ENCODE data around the gene CDSN.

Gene CDSN

GRCh38 chr6:31114970-31115849, 5.0 kb downstream of the CDSN start:
- DNase-seq, result peak; percentile 72

- peak; percentile 96 for DNase-seq
Observed at GRCh38 chr6:31114541-31114878, 5.7 kb downstream of the CDSN start, which contains the start of gene PSORS1C1. Gene PSORS1C1, plus strand, starts transcription at chr6:31114800. Its CDS starts 14,833 bp downstream, at chr6:31129633.

- peak; percentile 89 for DNase-seq
Observed at GRCh38 chr6:31113861-31114540, 6.2 kb downstream of the CDSN start.

GRCh38 chr6:31112478-31112877, 7.8 kb downstream of the CDSN start, which contains the start of gene C6orf15:
Gene C6orf15, minus strand, starts transcription at chr6:31112575. Its CDS starts 20 bp downstream, at chr6:31112555.
- no peak for DNase-seq

- DNase-seq, result no peak
Observed at GRCh38 chr6:31111712-31112111, 8.5 kb downstream of the CDSN start.

- no peak for DNase-seq
Observed at GRCh38 chr6:31110825-31111582, 9.2 kb downstream of the CDSN start.

GRCh38 chr6:31107052-31107451, 13.2 kb downstream of the CDSN start:
- no peak for DNase-seq

GRCh38 chr6:31103136-31103535, 17.1 kb downstream of the CDSN start:
- no peak for DNase-seq

- no peak for DNase-seq
Observed at GRCh38 chr6:31098449-31098938, 21.8 kb downstream of the CDSN start.

GRCh38 chr6:31096656-31097055, 23.6 kb downstream of the CDSN start:
- no peak for DNase-seq

GRCh38 chr6:31096215-31096614, 24.0 kb downstream of the CDSN start:
- DNase-seq, result no peak

- DNase-seq, result no peak
Observed at GRCh38 chr6:31094389-31094881, 25.8 kb downstream of the CDSN start.

- DNase-seq, result no peak
Observed at GRCh38 chr6:31092769-31093505, 27.3 kb downstream of the CDSN start.

- no peak for DNase-seq
Observed at GRCh38 chr6:31092238-31092637, 28.0 kb downstream of the CDSN start.

- no peak for DNase-seq
Observed at GRCh38 chr6:31091680-31092079, 28.6 kb downstream of the CDSN start.

GRCh38 chr6:31090973-31091364, 29.3 kb downstream of the CDSN start:
- DNase-seq, result no peak

- no peak for DNase-seq
Observed at GRCh38 chr6:31090275-31090972, 29.8 kb downstream of the CDSN start.

GRCh38 chr6:31087494-31088089, 32.7 kb downstream of the CDSN start:
- peak; percentile 85 for DNase-seq

GRCh38 chr6:31086788-31087440, 33.3 kb downstream of the CDSN start:
- DNase-seq, result peak; percentile 75

GRCh38 chr6:31083742-31084354, 36.4 kb downstream of the CDSN start:
- DNase-seq, result peak; percentile 90

All from fibroblast of skin of right quadriceps (primary cell).